Stimulated activated CD4-positive, alpha-beta T cell treated with anti-CD3 and anti-CD28 coated beads, Interleukin-12 subunit alpha, Interleukin-12 subunit beta, amount 100 ng/mL, for 4 hours (primary cell): Measurements from ENCODE around the gene ITIH3.

Experiments
- DNase-seq: peaks from one replicate; pipeline ENCODE4 v3.0.0-alpha.2; 2020

The ITIH3 gene

GRCh38 chr3:52846432-52846965 is 51.9 kb downstream of the ITIH3 start:
- no peak for DNase-seq

GRCh38 chr3:52847241-52847640 is 52.6 kb downstream of the ITIH3 start:
- no peak for DNase-seq

- DNase-seq, result no peak
Observed at GRCh38 chr3:52847726-52848125, 53.1 kb downstream of the ITIH3 start.

GRCh38 chr3:52848617-52849016 is 54.0 kb downstream of the ITIH3 start:
- no peak for DNase-seq

- no peak for DNase-seq
Observed at GRCh38 chr3:52849656-52850055, 55.1 kb downstream of the ITIH3 start.

GRCh38 chr3:52851348-52851747 is 56.8 kb downstream of the ITIH3 start:
- no peak for DNase-seq

- DNase-seq, result no peak
Observed at GRCh38 chr3:52852419-52852818, 57.8 kb downstream of the ITIH3 start.

GRCh38 chr3:52854013-52854412 is 59.4 kb downstream of the ITIH3 start:
- no peak for DNase-seq

- no peak for DNase-seq
Observed at GRCh38 chr3:52856666-52857065, 62.1 kb downstream of the ITIH3 start.

- no peak for DNase-seq
Observed at GRCh38 chr3:52857133-52857532, 62.5 kb downstream of the ITIH3 start.

GRCh38 chr3:52857864-52858263 is 63.3 kb downstream of the ITIH3 start:
- DNase-seq, result no peak
